Liver (tissue), 9 donors: Measurements from ENCODE around the gene SELENOF. TPM values are rescaled to one million over a fixed set of nuclear protein-coding genes. Genes with fewer than 3 reads are reported as not detected.

Source experiments
- DNase-seq: peaks from one replicate; pipeline ENCODE4 v3.0.0-alpha.2; 2017; ENCODE audit warnings: low spot score
- H3K27ac ChIP-seq, 2 donors: one replicate each; pipeline ENCODE4 v1.7.0; 2013; ENCODE audit warnings: inconsistent platforms in 2 of 2, low read length in 2 of 2, control low read depth in 1 of 2, low read depth in 1 of 2, mild to moderate bottlenecking in 1 of 2
- H3K27me3 ChIP-seq, 4 donors: one replicate each; pipeline versions ENCODE4 v1.6.1 to v1.7.0; 2013; ENCODE audit warnings: low read length in 3 of 4, inconsistent platforms in 1 of 4, mild to moderate bottlenecking in 1 of 4, moderate library complexity in 1 of 4; ENCODE audit not compliant: control insufficient read depth in 4 of 4, insufficient read depth in 4 of 4
- H3K36me3 ChIP-seq, 4 donors: one replicate each; pipeline versions ENCODE4 v1.6.1 to v1.7.0; 2013; ENCODE audit warnings: low read length in 3 of 4, mild to moderate bottlenecking in 3 of 4, low read depth in 1 of 4, moderate library complexity in 1 of 4; ENCODE audit not compliant: control insufficient read depth in 4 of 4, insufficient read depth in 3 of 4
- H3K4me1 ChIP-seq, 4 donors: one replicate each; pipeline versions ENCODE4 v1.6.1 to v1.7.0; 2013; ENCODE audit warnings: low read length in 3 of 4, mild to moderate bottlenecking in 3 of 4, moderate library complexity in 1 of 4; ENCODE audit not compliant: control insufficient read depth in 4 of 4, insufficient read depth in 4 of 4
- H3K4me3 ChIP-seq, 3 donors: one replicate each; pipeline versions ENCODE4 v1.6.1 to v1.7.0; 2013; ENCODE audit warnings: low read length in 3 of 3, control low read depth in 1 of 3, low read depth in 1 of 3, mild to moderate bottlenecking in 1 of 3
- H3K9ac ChIP-seq, 2 donors: one replicate each; pipeline ENCODE4 v1.7.0; 2013; ENCODE audit warnings: low read length in 2 of 2, mild to moderate bottlenecking in 2 of 2, moderate library complexity in 2 of 2, control low read depth in 1 of 2, low read depth in 1 of 2
- H3K9me3 ChIP-seq, 4 donors: one replicate each; pipeline versions ENCODE4 v1.6.1 to v1.7.0; 2013; ENCODE audit warnings: low read length in 3 of 4; ENCODE audit not compliant: control insufficient read depth in 4 of 4
- ATF3 ChIP-seq: IDR thresholded peaks from 2 replicates; pipeline ENCODE4 v1.6.1; 2016; ENCODE audit warnings: antibody characterized with exemption
- CTCF ChIP-seq: fragments of 150-350 bp; IDR thresholded peaks from 2 replicates; pipeline ENCODE4 v1.5.1; 2017; ENCODE audit warnings: improper control_type of control experiment, low read depth, low read length; ENCODE audit not compliant: missing input control
- EGR1 ChIP-seq, 2 donors: IDR thresholded peaks; 2 replicates each; pipeline ENCODE4 v1.6.1; 2016 to 2018; ENCODE audit warnings: antibody characterized with exemption in 2 of 2, low read depth in 2 of 2
- FOXA1 ChIP-seq: IDR thresholded peaks from 2 replicates; pipeline ENCODE4 v1.6.1; 2016; ENCODE audit warnings: antibody characterized with exemption
- FOXA2 ChIP-seq: IDR thresholded peaks from 2 replicates; pipeline ENCODE4 v1.6.1; 2016; ENCODE audit warnings: antibody characterized with exemption
- GABPA ChIP-seq, 2 donors: IDR thresholded peaks in 1 of 2; conservative IDR thresholded peaks in 1 of 2; 2 replicates each; pipeline ENCODE4 v1.6.1; 2016; ENCODE audit warnings: antibody characterized with exemption in 2 of 2, mild to moderate bottlenecking in 1 of 2, moderate library complexity in 1 of 2
- HNF4A ChIP-seq, 2 donors: conservative IDR thresholded peaks; 2 replicates each; pipeline ENCODE4 v1.6.1; 2016; ENCODE audit warnings: antibody characterized with exemption in 2 of 2, mild to moderate bottlenecking in 2 of 2
- JUND ChIP-seq, 2 donors: IDR thresholded peaks; 2 replicates each; pipeline ENCODE4 v1.6.1; 2016; ENCODE audit warnings: antibody characterized with exemption in 2 of 2
- MAX ChIP-seq: IDR thresholded peaks from 2 replicates; pipeline ENCODE4 v1.6.1; 2016; ENCODE audit warnings: antibody characterized with exemption
- NR2F2 ChIP-seq: IDR thresholded peaks from 2 replicates; pipeline ENCODE4 v1.6.1; 2016; ENCODE audit warnings: antibody characterized with exemption
- RXRA ChIP-seq, 2 donors: IDR thresholded peaks; 2 replicates each; pipeline ENCODE4 v1.6.1; 2017 to 2018; ENCODE audit warnings: antibody characterized with exemption in 2 of 2, mild to moderate bottlenecking in 1 of 2
- SP1 ChIP-seq: IDR thresholded peaks from 2 replicates; pipeline ENCODE4 v1.6.1; 2018; ENCODE audit warnings: antibody characterized with exemption, mild to moderate bottlenecking
- TAF1 ChIP-seq: conservative IDR thresholded peaks from 2 replicates; pipeline ENCODE4 v1.6.1; 2016; ENCODE audit warnings: antibody characterized with exemption, mild to moderate bottlenecking
- YY1 ChIP-seq: IDR thresholded peaks from 2 replicates; pipeline ENCODE4 v1.6.1; 2016; ENCODE audit warnings: antibody characterized with exemption, mild to moderate bottlenecking
- ZBTB33 ChIP-seq: IDR thresholded peaks from 2 replicates; pipeline ENCODE4 v1.6.1; 2016; ENCODE audit warnings: antibody characterized with exemption
- WGBS: extraction: QIAGEN DNeasy Blood & Tissue Kit; methylation state at CpG from one replicate; pipeline ENCODE4 v1.1.7; 2013; 5-methylcytosine and 5-hydroxymethylcytosine counted together
- polyA plus RNA-seq, 2 donors: library from polyadenylated mRNA; stranded (reverse) in 1 of 2; unstranded in 1 of 2; fragments of 200-250 nt in 1 of 2; fragments of >200 nt in 1 of 2; fragmentation: Nextera tagmentation in 1 of 2; extraction: Ambion mirVana in 1 of 2; gene quantifications; one replicate each; pipeline versions ENCODE4 v1.2.1 to v1.2.3, GENCODE V29; 2013 to 2015
- total RNA-seq, 2 donors: library from RNA; depleted of rRNA; stranded (reverse); fragments of >200 nt; gene quantifications; one replicate each; pipeline ENCODE4 v1.2.3, GENCODE V29; 2014
- donor health status: healthy.
- donor health status: healthy.
- donor health status: healthy.
- donor health status: healthy.
- donor health status: healthy.

The SELENOF gene
- total and polyA plus RNA-seq, 4 donors, result 80.4 to 143 (median 99.7) TPM

- no peaks in the 10 kb centered on the region for H3K36me3 ChIP-seq
- no peaks in the 10 kb centered on the region for H3K9me3 ChIP-seq
- no peak overlapping the region for H3K27ac ChIP-seq
- no peak overlapping the region for H3K9ac ChIP-seq
- TF ChIP-seq RXRA (IDR thresholded peaks at IDR 0.05) (no peak), FOXA2 (no peak), GABPA (IDR thresholded peaks at IDR 0.05 in 1 of 2, conservative IDR thresholded peaks at IDR 0.05 in 1 of 2) (no peak)
- 96% methylated on average over 3 of the region's 3 CpGs for WGBS
- peaks cover 2 to 14% (median 7%) of the 10 kb centered on the region in 4 donors for H3K4me1 ChIP-seq
- H3K27me3 ChIP-seq, result no peaks in the 10 kb centered on the region
- DNase-seq, result no peak
- H3K4me3 ChIP-seq, result no peak overlapping the region
Observed at GRCh38 chr1:86854352-86854751, 59.6 kb downstream of the SELENOF start.

GRCh38 chr1:86852782-86853408 is 61.0 kb downstream of the SELENOF start:
- Histone ChIP-seq H3K9me3 (no peaks in the 10 kb centered on the region), H3K4me1 (peaks cover 0 to 7% (median 5%) of the 10 kb centered on the region in 4 donors), H3K4me3 (peak overlapping the region in 1 of 3 donors; percentile 40), H3K27ac (peak overlapping the region; percentile 54 to 60), H3K36me3 (no peaks in the 10 kb centered on the region), H3K27me3 (no peaks in the 10 kb centered on the region), H3K9ac (peak overlapping the region in 1 of 2 donors; percentile 22)
- WGBS, result 34% methylated on average over 7 of the region's 7 CpGs
- TF ChIP-seq MAX, result peak; percentile 15
- peak; percentile 24 for TF ChIP-seq YY1
- no peak for TF ChIP-seq NR2F2
- TF ChIP-seq TAF1, result no peak
- TF ChIP-seq SP1, result peak; percentile 45
- peak in 1 of 2 donors; percentile 7 for TF ChIP-seq EGR1 (IDR thresholded peaks at IDR 0.05; ENCODE audit: low read depth in 2 of 2)
- TF ChIP-seq ZBTB33, result peak; percentile 59
- TF ChIP-seq RXRA (IDR thresholded peaks at IDR 0.05), result peak in 1 of 2 donors; percentile 59
- TF ChIP-seq FOXA2, result no peak
- peak; percentile 66 to 83 for TF ChIP-seq HNF4A (conservative IDR thresholded peaks at IDR 0.05)
- DNase-seq, result no peak

GRCh38 chr1:86852289-86852688 is 61.6 kb downstream of the SELENOF start:
- Histone ChIP-seq H3K36me3 (no peaks in the 10 kb centered on the region), H3K27me3 (no peaks in the 10 kb centered on the region), H3K4me1 (peaks cover 0 to 7% (median 4%) of the 10 kb centered on the region in 4 donors), H3K27ac (peak overlapping the region; percentile 54 to 60), H3K9me3 (no peaks in the 10 kb centered on the region), H3K4me3 (peak overlapping the region in 1 of 3 donors; percentile 40), H3K9ac (no peak overlapping the region)
- no peak for TF ChIP-seq MAX
- TF ChIP-seq FOXA2, result no peak
- TF ChIP-seq ATF3, result no peak
- TF ChIP-seq JUND (IDR thresholded peaks at IDR 0.05), result no peak
- TF ChIP-seq FOXA1, result no peak
- no peak for TF ChIP-seq CTCF
- TF ChIP-seq GABPA (IDR thresholded peaks at IDR 0.05 in 1 of 2, conservative IDR thresholded peaks at IDR 0.05 in 1 of 2), result no peak
- TF ChIP-seq RXRA (IDR thresholded peaks at IDR 0.05), result no peak
- no peak for TF ChIP-seq SP1
- 87% methylated on average over 9 of the region's 9 CpGs for WGBS
- no peak for DNase-seq
